ENCODE results near the gene GNG2. TPM values are rescaled to one million over a fixed set of nuclear protein-coding genes. Genes with fewer than 3 reads are reported as not detected.

GNG2 gene
- total RNA-seq, 4 donors from 2014 or later = 3.9 to 10.7 (median 7.3) TPM

DNA sequence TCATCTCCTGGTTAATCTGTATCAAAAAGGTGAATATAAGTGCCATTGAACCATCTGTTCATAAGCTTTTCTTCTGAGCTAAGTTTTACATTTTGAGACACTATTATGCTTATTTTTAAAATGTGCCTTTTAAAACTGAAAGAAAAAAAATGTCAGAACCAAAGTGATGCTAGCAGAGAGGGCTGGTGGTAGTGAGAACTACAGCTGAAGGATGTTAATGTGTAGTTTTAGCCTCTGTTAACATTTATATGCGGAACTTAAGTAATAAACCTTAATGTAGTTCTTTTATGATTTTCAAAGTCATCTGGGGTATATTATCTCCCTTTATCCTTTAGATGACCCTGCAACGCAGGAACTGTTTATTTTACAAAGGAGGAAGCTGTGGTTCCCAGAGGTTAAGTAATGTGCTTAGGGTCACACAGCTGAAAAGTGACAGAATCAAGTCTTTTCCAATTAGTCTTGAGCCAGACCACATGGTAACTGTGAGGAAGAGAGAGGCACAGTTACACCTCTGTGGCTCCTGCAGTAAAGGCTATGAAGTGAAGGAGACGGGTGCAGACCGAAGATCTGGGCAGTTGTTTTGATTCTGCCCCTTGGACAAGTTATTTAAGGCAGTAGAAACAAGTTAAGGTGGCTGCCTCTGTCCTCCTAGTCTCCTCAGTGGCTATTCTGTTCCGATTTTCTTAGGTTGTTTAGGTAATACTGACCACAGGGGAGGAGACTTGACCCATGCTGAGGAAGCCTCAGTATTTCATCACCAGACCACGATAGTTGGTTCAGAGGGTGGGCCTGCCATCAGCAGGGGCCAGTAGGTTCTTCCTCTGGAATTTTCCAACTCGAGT is 23.9 kb downstream of the GNG2 start:
- WGBS, 2 donors = 51 to 53% methylated on average over 7 of the region's 7 CpGs
- no peaks in the 10 kb centered on the region for H3K9me3 ChIP-seq
- intact Hi-C loops (cut with DNase I) = no loop called here
- TF ChIP-seq POLR2A (IDR thresholded peaks at IDR 0.05) = no peak
- TF ChIP-seq, protein P1, sequence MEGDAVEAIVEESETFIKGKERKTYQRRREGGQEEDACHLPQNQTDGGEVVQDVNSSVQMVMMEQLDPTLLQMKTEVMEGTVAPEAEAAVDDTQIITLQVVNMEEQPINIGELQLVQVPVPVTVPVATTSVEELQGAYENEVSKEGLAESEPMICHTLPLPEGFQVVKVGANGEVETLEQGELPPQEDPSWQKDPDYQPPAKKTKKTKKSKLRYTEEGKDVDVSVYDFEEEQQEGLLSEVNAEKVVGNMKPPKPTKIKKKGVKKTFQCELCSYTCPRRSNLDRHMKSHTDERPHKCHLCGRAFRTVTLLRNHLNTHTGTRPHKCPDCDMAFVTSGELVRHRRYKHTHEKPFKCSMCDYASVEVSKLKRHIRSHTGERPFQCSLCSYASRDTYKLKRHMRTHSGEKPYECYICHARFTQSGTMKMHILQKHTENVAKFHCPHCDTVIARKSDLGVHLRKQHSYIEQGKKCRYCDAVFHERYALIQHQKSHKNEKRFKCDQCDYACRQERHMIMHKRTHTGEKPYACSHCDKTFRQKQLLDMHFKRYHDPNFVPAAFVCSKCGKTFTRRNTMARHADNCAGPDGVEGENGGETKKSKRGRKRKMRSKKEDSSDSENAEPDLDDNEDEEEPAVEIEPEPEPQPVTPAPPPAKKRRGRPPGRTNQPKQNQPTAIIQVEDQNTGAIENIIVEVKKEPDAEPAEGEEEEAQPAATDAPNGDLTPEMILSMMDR (IDR thresholded peaks at IDR 0.05) = no peak
- H3K27me3 ChIP-seq = no peaks in the 10 kb centered on the region
- no peak overlapping the region for H3K27ac ChIP-seq
- no peaks in the 10 kb centered on the region for H3K36me3 ChIP-seq
- DNase-seq = no peak
- no peaks in the 10 kb centered on the region for H3K4me1 ChIP-seq
- no peak overlapping the region for H3K4me3 ChIP-seq (replicated peaks in 1 of 3)

GRCh38 chr14:51889851-51890250 is 29.4 kb downstream of the GNG2 start:
- 75 to 76% methylated on average over 2 of the region's 2 CpGs for WGBS, 2 donors
- intact Hi-C loops (cut with DNase I) = no loop called here
- no peak for TF ChIP-seq POLR2A (IDR thresholded peaks at IDR 0.05)
- TF ChIP-seq, protein P1 (IDR thresholded peaks at IDR 0.05) = no peak
- Histone ChIP-seq H3K27ac (no peak overlapping the region), H3K36me3 (no peaks in the 10 kb centered on the region), H3K27me3 (no peaks in the 10 kb centered on the region), H3K4me1 (no peaks in the 10 kb centered on the region), H3K4me3 (replicated peaks in 1 of 3) (no peak overlapping the region), H3K9me3 (no peaks in the 10 kb centered on the region)
- no peak for DNase-seq

- Histone ChIP-seq H3K36me3 (no peaks in the 10 kb centered on the region), H3K27ac (no peak overlapping the region), H3K9me3 (no peaks in the 10 kb centered on the region), H3K27me3 (no peaks in the 10 kb centered on the region), H3K4me1 (no peaks in the 10 kb centered on the region), H3K4me3 (replicated peaks in 1 of 3) (no peak overlapping the region)
- 91 to 93% methylated on average over 3 of the region's 3 CpGs for WGBS, 2 donors
- TF ChIP-seq POLR2A (IDR thresholded peaks at IDR 0.05) = no peak
- no peak for DNase-seq
- intact Hi-C loops (cut with DNase I) = no loop called here
Measured at GRCh38 chr14:51894250-51894649, 33.8 kb downstream of the GNG2 start.

GRCh38 chr14:51895375-51895774 is 35.0 kb downstream of the GNG2 start:
- H3K9me3 ChIP-seq = no peaks in the 10 kb centered on the region
- intact Hi-C loops (cut with DNase I) = no loop called here
- H3K4me1 ChIP-seq = no peaks in the 10 kb centered on the region
- no peak overlapping the region for H3K27ac ChIP-seq
- no peak for DNase-seq
- H3K36me3 ChIP-seq = no peaks in the 10 kb centered on the region
- H3K4me3 ChIP-seq (replicated peaks in 1 of 3) = no peak overlapping the region
- H3K27me3 ChIP-seq = no peaks in the 10 kb centered on the region
- no peak for TF ChIP-seq POLR2A (IDR thresholded peaks at IDR 0.05)
- TF ChIP-seq, protein P1 (IDR thresholded peaks at IDR 0.05) = no peak

DNA sequence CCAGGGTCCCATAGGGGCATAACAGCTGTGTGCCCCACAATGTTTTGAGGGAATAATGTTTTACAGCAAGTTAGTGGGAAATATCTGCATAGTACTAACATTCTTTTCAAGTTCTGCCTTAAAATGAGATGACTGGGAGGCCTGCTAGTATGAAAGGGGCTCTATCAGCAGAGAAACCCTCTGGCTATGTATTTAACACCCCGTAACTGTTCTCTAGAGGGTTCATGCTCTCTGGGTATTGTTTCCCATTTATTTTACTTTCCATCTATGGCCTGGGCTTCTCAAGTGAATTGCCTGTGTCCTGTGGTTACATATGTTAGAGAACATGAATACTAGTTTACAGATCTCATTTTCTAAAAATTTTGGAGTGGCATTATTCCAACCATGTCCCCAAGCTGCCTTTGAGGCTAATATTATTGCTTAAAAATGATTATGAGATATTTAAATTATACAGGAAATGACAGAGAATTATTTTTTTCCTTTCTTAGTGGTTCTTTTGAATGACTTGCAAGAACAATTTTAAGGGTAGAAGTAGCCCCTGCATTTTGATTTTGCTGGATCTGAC is 37.5 kb downstream of the GNG2 start:
- DNase-seq = no peak
- TF ChIP-seq, protein P1 (IDR thresholded peaks at IDR 0.05) = no peak
- no peak for TF ChIP-seq POLR2A (IDR thresholded peaks at IDR 0.05)
- Histone ChIP-seq H3K4me3 (replicated peaks in 1 of 3) (no peak overlapping the region), H3K9me3 (no peaks in the 10 kb centered on the region), H3K4me1 (no peaks in the 10 kb centered on the region), H3K27ac (no peak overlapping the region), H3K27me3 (no peaks in the 10 kb centered on the region), H3K36me3 (no peaks in the 10 kb centered on the region)
- intact Hi-C loops (cut with DNase I) = no loop called here
- WGBS, 2 donors = 83 to 95% methylated on average over 1 of the region's 1 CpG

Data from thyroid gland (tissue), 4 donors.